ENCODE results near the gene NFS1. TPM values are rescaled to one million over a fixed set of nuclear protein-coding genes. Genes with fewer than 3 reads are reported as not detected.

The NFS1 gene
- total and polyA plus RNA-seq, 2 of the 4 experiments (the other 2 are of a cell fraction): 16.5 to 35.6 TPM

DNA sequence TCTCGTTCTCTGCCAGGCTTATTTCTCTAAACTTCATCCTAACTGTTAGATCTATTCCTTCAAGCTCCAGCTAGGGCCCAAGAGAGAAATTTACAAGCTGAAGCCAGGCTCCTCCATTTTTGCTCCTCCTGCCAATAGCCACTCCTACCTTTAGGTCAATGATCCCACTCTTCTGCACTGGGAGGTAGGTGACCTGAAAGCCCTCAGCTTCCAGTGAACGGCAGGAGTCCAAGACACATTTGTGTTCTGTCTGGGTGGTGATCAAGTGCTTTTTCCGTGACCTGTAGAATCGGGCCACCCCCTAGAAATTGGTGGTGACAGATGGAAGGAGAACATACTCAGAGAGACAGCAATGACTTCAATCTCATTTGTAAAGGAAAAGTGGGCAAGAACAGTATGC is 8.9 kb downstream of the NFS1 start:
- 100% methylated on average over 1 of the region's 4 CpGs; no CpG with 5 or more reads in 1 of the 2 experiments for WGBS, 2 experiments (ENCODE audit: extremely low coverage in 2 of 2, insufficient read length in 1 of 2)
- Histone ChIP-seq H3K27me3 (ENCODE audit: control insufficient read depth, insufficient read depth, low read length) (no peaks in the 10 kb centered on the region), H2BK5ac (ENCODE audit: low read depth, low read length, poor library complexity, severe bottlenecking) (no peak overlapping the region), H4K8ac (ENCODE audit: low read depth in 2 of 2, low read length in 2 of 2) (no peak overlapping the region), H3K79me1 (ENCODE audit: low read depth in 1 of 2, low read length in 2 of 2) (peaks cover 3 to 4% of the 10 kb centered on the region in 2 experiments; a peak in 3 of 4 replicates), H3K56ac (ENCODE audit: extremely low read depth, insufficient read depth, low read length) (no peak overlapping the region), H3K4me1 (ENCODE audit: control insufficient read depth, insufficient read depth, low read length) (no peaks in the 10 kb centered on the region), H3K9me1 (ENCODE audit: insufficient read depth, low read length) (peaks cover 3% of the 10 kb centered on the region; the same call in 1 of the 2 replicates), H2BK15ac (ENCODE audit: low read depth, low read length) (no peak overlapping the region), H3K36me3 (ENCODE audit: control insufficient read depth, insufficient read depth, low read length) (peaks cover 34% of the 10 kb centered on the region), H2AK9ac (replicated peaks; ENCODE audit: low read depth, low read length, poor library complexity) (no peak overlapping the region), H4K5ac (ENCODE audit: low read depth, low read length) (no peak overlapping the region), H2BK120ac (ENCODE audit: low read depth, low read length) (no peak overlapping the region), H3K14ac (replicated peaks; ENCODE audit: low read depth, low read length) (no peak overlapping the region), H4K91ac (ENCODE audit: insufficient read depth, low read depth, low read length) (no peak overlapping the region), H3K4me2 (ENCODE audit: low read depth, low read length) (no peak overlapping the region), H3K4me3 (ENCODE audit: insufficient read depth, low read depth, low read length) (no peak overlapping the region), H2BK20ac (ENCODE audit: low read depth, low read length) (no peak overlapping the region), H3K27ac (ENCODE audit: insufficient read depth, low read length) (no peak overlapping the region), H3K9ac (ENCODE audit: low read depth, low read length) (no peak overlapping the region), H3K9me3 (ENCODE audit: control insufficient read depth, insufficient read depth, low read length) (no peaks in the 10 kb centered on the region), H3K4ac (ENCODE audit: low read depth, low read length) (no peak overlapping the region), H3K23ac (ENCODE audit: low read depth, low read length) (no peak overlapping the region), H2AFZ (replicated peaks; ENCODE audit: low read length, poor library complexity) (no peak overlapping the region), H4K20me1 (ENCODE audit: insufficient read depth, low read length) (no peaks in the 10 kb centered on the region), H2AK5ac (ENCODE audit: low read depth, low read length) (no peak overlapping the region), H3K18ac (ENCODE audit: low read depth, low read length) (no peak overlapping the region)
- ChIA-PET CTCF (no interaction called here), POLR2A (ENCODE audit: unreplicated experiment) (no interaction called here)
- BruUV-seq (replicated peaks): no TSS peak
- no peak for ATAC-seq (ENCODE audit: low read depth)
- dilution Hi-C loops (cut with HindIII; ENCODE audit: low sequenced_read_pairs, unreplicated experiment) (no loop called here), intact Hi-C loops (cut with micrococcal nuclease) (no loop called here), in situ Hi-C loops (cut with MboI; ENCODE audit: low sequenced_read_pairs) (no loop called here)
- no peak for DNase-seq
- no peak for TF ChIP-seq MAZ (IDR thresholded peaks at IDR 0.05; ENCODE audit: borderline replicate concordance, low read depth, low read length)
- no peak for TF ChIP-seq MAFK (IDR thresholded peaks at IDR 0.05; ENCODE audit: low read depth, low read length)
- no peak for TF ChIP-seq POLR2A (IDR thresholded peaks at IDR 0.05; ENCODE audit: low read depth, low read length)
- TF ChIP-seq ELK1 (IDR thresholded peaks at IDR 0.05; ENCODE audit: borderline replicate concordance, low read depth, low read length): no peak
- TF ChIP-seq RFX5 (IDR thresholded peaks at IDR 0.05; ENCODE audit: low read depth, low read length): no peak
- TF ChIP-seq RCOR1 (IDR thresholded peaks at IDR 0.05; ENCODE audit: insufficient replicate concordance, low read length): no peak
- no peak for TF ChIP-seq NFE2L2 (IDR thresholded peaks at IDR 0.05; ENCODE audit: low read depth, low read length)
- no peak for TF ChIP-seq FOS (IDR thresholded peaks at IDR 0.05; ENCODE audit: low read depth, low read length)
- no peak for TF ChIP-seq RAD21 (IDR thresholded peaks at IDR 0.05; ENCODE audit: low read length)
- TF ChIP-seq SMC3 (IDR thresholded peaks at IDR 0.05; ENCODE audit: low read depth, low read length): no peak
- no peak for TF ChIP-seq USF2 (IDR thresholded peaks at IDR 0.05; ENCODE audit: low read depth, low read length)
- no peak for TF ChIP-seq CTCF (conservative IDR thresholded peaks at IDR 0.05; ENCODE audit: low read depth, low read length)
- no peak for TF ChIP-seq MXI1 (IDR thresholded peaks at IDR 0.05; ENCODE audit: borderline replicate concordance, low read depth, low read length)
- no peak for TF ChIP-seq CHD1 (IDR thresholded peaks at IDR 0.05; ENCODE audit: low read depth, low read length)
- TF ChIP-seq BHLHE40 (IDR thresholded peaks at IDR 0.05; ENCODE audit: low read depth, low read length): no peak
- no peak for TF ChIP-seq CEBPB (IDR thresholded peaks at IDR 0.05; ENCODE audit: low read depth, low read length)
